NOMO-1 (cell line): ENCODE measurements around the gene MAP3K20.

Experiments used
- DNase-seq, 2 experiments: peaks; one replicate each; lab custom pipeline; 2025; ENCODE audit not compliant: unreplicated experiment in 2 of 2; lab: John Stamatoyannopoulos, UW

Gene MAP3K20

GRCh38 chr2:173223871-173224270 is 148.2 kb downstream of the MAP3K20 start:
- DNase-seq = no peak

GRCh38 chr2:173226899-173227698 is 151.5 kb downstream of the MAP3K20 start:
- DNase-seq = no peak

GRCh38 chr2:173229086-173229485 is 153.4 kb downstream of the MAP3K20 start:
- DNase-seq = no peak

- no peak for DNase-seq
Measured at GRCh38 chr2:173230181-173230580, 154.5 kb downstream of the MAP3K20 start.

- DNase-seq = no peak
Measured at GRCh38 chr2:173231042-173231441, 155.4 kb downstream of the MAP3K20 start.

- DNase-seq = no peak
Measured at GRCh38 chr2:173231465-173231864, 155.8 kb downstream of the MAP3K20 start.

GRCh38 chr2:173232956-173233744 is 157.5 kb downstream of the MAP3K20 start:
- DNase-seq = no peak

GRCh38 chr2:173235947-173236803 is 160.5 kb downstream of the MAP3K20 start:
- DNase-seq = no peak

GRCh38 chr2:173238385-173238784 is 162.7 kb downstream of the MAP3K20 start:
- no peak for DNase-seq

GRCh38 chr2:173238831-173239230 is 163.2 kb downstream of the MAP3K20 start:
- DNase-seq = no peak

GRCh38 chr2:173239644-173240043 is 164.0 kb downstream of the MAP3K20 start:
- DNase-seq = no peak

GRCh38 chr2:173240083-173240482 is 164.4 kb downstream of the MAP3K20 start:
- no peak for DNase-seq

GRCh38 chr2:173241643-173242042 is 166.0 kb downstream of the MAP3K20 start:
- no peak for DNase-seq

GRCh38 chr2:173247156-173247555 is 171.5 kb downstream of the MAP3K20 start:
- no peak for DNase-seq

- DNase-seq = no peak
Measured at GRCh38 chr2:173248381-173248780, 172.7 kb downstream of the MAP3K20 start.

- DNase-seq = no peak
Measured at GRCh38 chr2:173249661-173250641, 174.3 kb downstream of the MAP3K20 start.

GRCh38 chr2:173251225-173251624 is 175.6 kb downstream of the MAP3K20 start:
- DNase-seq = no peak

- DNase-seq = no peak
Measured at GRCh38 chr2:173252581-173252980, 176.9 kb downstream of the MAP3K20 start.

GRCh38 chr2:173254659-173255058 is 179.0 kb downstream of the MAP3K20 start:
- DNase-seq = no peak

- no peak for DNase-seq
Measured at GRCh38 chr2:173258701-173259100, 183.1 kb downstream of the MAP3K20 start.
